C4-2B (cell line): ENCODE data around the gene RHO.

ENCODE experiments used
- H3K27ac ChIP-seq: fragments of 450-650 bp; 2 replicates; pipeline ENCODE4 v1.5.1; 2017
- CTCF ChIP-seq: fragments of 450-650 bp; conservative IDR thresholded peaks from 2 replicates; pipeline ENCODE4 v1.5.1; 2017; ENCODE audit warnings: mild to moderate bottlenecking
- ZFX ChIP-seq: fragments of 450-650 bp; IDR thresholded peaks from 2 replicates; pipeline ENCODE4 v1.6.1; 2017

RHO gene

GRCh38 chr3:129554356-129555152 is 26.1 kb downstream of the RHO start:
- no peak overlapping the region for H3K27ac ChIP-seq
- TF ChIP-seq ZFX (no peak), CTCF (no peak)

- TF ChIP-seq CTCF (no peak), ZFX (no peak)
- H3K27ac ChIP-seq: no peak overlapping the region
Measured at GRCh38 chr3:129555153-129555550, 26.7 kb downstream of the RHO start.

- TF ChIP-seq ZFX (no peak), CTCF (no peak)
- H3K27ac ChIP-seq: no peak overlapping the region
Measured at GRCh38 chr3:129555616-129556357, 27.3 kb downstream of the RHO start.

- TF ChIP-seq ZFX: no peak
- no peak for TF ChIP-seq CTCF
- no peak overlapping the region for H3K27ac ChIP-seq
Measured at GRCh38 chr3:129556358-129556695, 27.9 kb downstream of the RHO start.

- no peak overlapping the region for H3K27ac ChIP-seq
- TF ChIP-seq CTCF (no peak), ZFX (no peak)
Measured at GRCh38 chr3:129556890-129557547, 28.6 kb downstream of the RHO start.

GRCh38 chr3:129557548-129557894 is 29.1 kb downstream of the RHO start:
- H3K27ac ChIP-seq: no peak overlapping the region
- no peak for TF ChIP-seq CTCF
- TF ChIP-seq ZFX: no peak
